Measurements from ENCODE around the gene SF3B3. TPM values are rescaled to one million over a fixed set of nuclear protein-coding genes. Genes with fewer than 3 reads are reported as not detected.

Gene SF3B3
- total RNA-seq, 1 donor from 2014 or later = 188 TPM

GRCh38 chr16:70579248-70579647, 55.6 kb downstream of the SF3B3 start:
- H3K9me3 Mint-ChIP-seq = no peaks in the 10 kb centered on the region
- peaks cover 3% of the 10 kb centered on the region for H3K4me1 Mint-ChIP-seq
- no peak overlapping the region for H3K4me3 Mint-ChIP-seq

GRCh38 chr16:70579648-70580630, 56.3 kb downstream of the SF3B3 start:
- Mint-ChIP-seq H3K9me3 (no peaks in the 10 kb centered on the region), H3K36me3 (no peaks in the 10 kb centered on the region), H3K4me3 (no peak overlapping the region), H3K27ac (no peak overlapping the region), H3K4me1 (peaks cover 3% of the 10 kb centered on the region), H3K27me3 (ENCODE audit: insufficient read depth, low read depth) (no peaks in the 10 kb centered on the region)
- no peak for DNase-seq (ENCODE audit: low spot score)
- Histone ChIP-seq H3K27me3 (no peaks in the 10 kb centered on the region), H2AFZ (replicated peaks) (no peak overlapping the region), H4K20me1 (ENCODE audit: low read depth) (no peaks in the 10 kb centered on the region), H3K4me3 (no peak overlapping the region), H3K4me1 (no peaks in the 10 kb centered on the region), H3K36me3 (no peaks in the 10 kb centered on the region), H3F3A (ENCODE audit: low read depth) (peaks cover 20% of the 10 kb centered on the region), H3K9ac (no peak overlapping the region), H3K27ac (no peak overlapping the region), H3K9me3 (ENCODE audit: low read depth) (no peaks in the 10 kb centered on the region), H3K79me2 (ENCODE audit: low read depth) (no peaks in the 10 kb centered on the region), H3K4me2 (no peak overlapping the region)
- TF ChIP-seq EZH2phosphoT487 (IDR thresholded peaks at IDR 0.05) = no peak
- no peak for TF ChIP-seq EZH2 (IDR thresholded peaks at IDR 0.05)
- TF ChIP-seq CTCF (IDR thresholded peaks at IDR 0.05) = no peak

More at GRCh38 chr16:70579248-70579647, 55.6 kb downstream of the SF3B3 start:
- Histone ChIP-seq H3K36me3 (peaks cover 4% of the 10 kb centered on the region), H3K9me3 (ENCODE audit: low read depth) (no peaks in the 10 kb centered on the region), H3F3A (ENCODE audit: low read depth) (peaks cover 27% of the 10 kb centered on the region), H3K4me3 (no peak overlapping the region), H3K79me2 (ENCODE audit: low read depth) (no peaks in the 10 kb centered on the region), H4K20me1 (ENCODE audit: low read depth) (no peaks in the 10 kb centered on the region), H3K4me1 (no peaks in the 10 kb centered on the region), H3K9ac (no peak overlapping the region), H3K27ac (no peak overlapping the region), H3K27me3 (no peaks in the 10 kb centered on the region), H3K4me2 (no peak overlapping the region), H2AFZ (replicated peaks) (no peak overlapping the region)
- TF ChIP-seq CTCF (IDR thresholded peaks at IDR 0.05) (no peak), EZH2phosphoT487 (IDR thresholded peaks at IDR 0.05) (no peak), EZH2 (IDR thresholded peaks at IDR 0.05) (no peak)
- Mint-ChIP-seq H3K27ac (no peak overlapping the region), H3K27me3 (ENCODE audit: insufficient read depth, low read depth) (no peaks in the 10 kb centered on the region), H3K36me3 (no peaks in the 10 kb centered on the region)
- no peak for DNase-seq (ENCODE audit: low spot score)

- Histone ChIP-seq H3K9me3 (ENCODE audit: low read depth) (no peaks in the 10 kb centered on the region), H3K4me2 (no peak overlapping the region), H4K20me1 (ENCODE audit: low read depth) (no peaks in the 10 kb centered on the region), H3K4me1 (no peaks in the 10 kb centered on the region), H3K9ac (no peak overlapping the region), H2AFZ (replicated peaks) (no peak overlapping the region), H3K27me3 (no peaks in the 10 kb centered on the region), H3K4me3 (no peak overlapping the region), H3K79me2 (ENCODE audit: low read depth) (no peaks in the 10 kb centered on the region), H3K27ac (no peak overlapping the region), H3F3A (ENCODE audit: low read depth) (no peaks in the 10 kb centered on the region), H3K36me3 (no peaks in the 10 kb centered on the region)
- Mint-ChIP-seq H3K27ac (no peak overlapping the region), H3K4me3 (peak overlapping the region; percentile 1), H3K9me3 (no peaks in the 10 kb centered on the region), H3K4me1 (no peaks in the 10 kb centered on the region), H3K36me3 (no peaks in the 10 kb centered on the region), H3K27me3 (ENCODE audit: insufficient read depth, low read depth) (peaks cover 1% of the 10 kb centered on the region)
- peak; percentile 37 for DNase-seq (ENCODE audit: low spot score)
- TF ChIP-seq CTCF (IDR thresholded peaks at IDR 0.05) (peak; percentile 39), EZH2phosphoT487 (IDR thresholded peaks at IDR 0.05) (no peak)
Measured at GRCh38 chr16:70582280-70582978, 58.8 kb downstream of the SF3B3 start.
